Measurements from ENCODE around the gene SPATA19.

SPATA19 gene

GRCh38 chr11:133817449-133817848, 27.9 kb downstream of the SPATA19 start:
- H3K27ac ChIP-seq: no peak overlapping the region
- TF ChIP-seq POLR2AphosphoS5 (IDR thresholded peaks at IDR 0.05; ENCODE audit: borderline replicate concordance, low read depth, low read length): no peak
- no peak for TF ChIP-seq FOXP2 (optimal IDR thresholded peaks at IDR 0.05; ENCODE audit: control extremely low read depth, extremely low read length, insufficient read depth)
- TF ChIP-seq EZH2 (IDR thresholded peaks at IDR 0.05): no peak
- H3K36me3 ChIP-seq (ENCODE audit: insufficient read depth, low read length): no peaks in the 10 kb centered on the region
- H3K9ac ChIP-seq (ENCODE audit: insufficient read length): no peak overlapping the region
- H3K9me3 ChIP-seq (ENCODE audit: low read depth, low read length): no peaks in the 10 kb centered on the region
- DNase-seq (ENCODE audit: low read depth, low spot score): no peak
- H3K4me3 ChIP-seq: no peak overlapping the region

GRCh38 chr11:133816146-133816870, 29.0 kb downstream of the SPATA19 start:
- Histone ChIP-seq H3K9ac (ENCODE audit: insufficient read length) (no peak overlapping the region), H3K4me3 (no peak overlapping the region), H3K36me3 (ENCODE audit: insufficient read depth, low read length) (no peaks in the 10 kb centered on the region), H3K9me3 (ENCODE audit: low read depth, low read length) (no peaks in the 10 kb centered on the region), H3K27ac (no peak overlapping the region)
- no peak for DNase-seq (ENCODE audit: low read depth, low spot score)
- no peak for TF ChIP-seq FOXP2 (optimal IDR thresholded peaks at IDR 0.05; ENCODE audit: control extremely low read depth, extremely low read length, insufficient read depth)
- TF ChIP-seq EZH2 (IDR thresholded peaks at IDR 0.05): no peak
- TF ChIP-seq POLR2AphosphoS5 (IDR thresholded peaks at IDR 0.05; ENCODE audit: borderline replicate concordance, low read depth, low read length): no peak

DNA sequence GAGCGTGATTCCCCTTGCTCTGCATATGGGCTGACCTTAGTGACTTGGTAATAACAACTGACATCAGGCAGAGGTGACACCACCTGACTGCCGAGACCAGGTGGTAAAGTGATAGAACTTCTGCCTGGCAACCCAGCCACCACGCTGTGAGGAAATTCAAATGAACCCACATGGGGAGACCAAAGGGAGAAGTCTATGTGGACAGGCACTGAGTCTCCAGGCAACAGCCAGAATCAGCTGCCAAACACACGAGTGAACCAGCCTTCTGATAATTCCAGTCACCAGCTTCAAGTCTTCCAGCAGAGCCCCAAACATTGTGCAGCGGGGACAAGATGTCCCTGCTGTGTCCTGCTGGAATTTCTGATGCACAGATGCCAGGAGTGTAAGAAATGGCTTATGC, 29.7 kb downstream of the SPATA19 start:
- TF ChIP-seq FOXP2 (optimal IDR thresholded peaks at IDR 0.05; ENCODE audit: control extremely low read depth, extremely low read length, insufficient read depth) (no peak), POLR2AphosphoS5 (IDR thresholded peaks at IDR 0.05; ENCODE audit: borderline replicate concordance, low read depth, low read length) (no peak), EZH2 (IDR thresholded peaks at IDR 0.05) (no peak)

GRCh38 chr11:133814588-133815100, 30.7 kb downstream of the SPATA19 start:
- Histone ChIP-seq H3K9me3 (ENCODE audit: low read depth, low read length) (no peaks in the 10 kb centered on the region), H3K4me3 (no peak overlapping the region), H3K9ac (ENCODE audit: insufficient read length) (no peak overlapping the region), H3K36me3 (ENCODE audit: insufficient read depth, low read length) (no peaks in the 10 kb centered on the region), H3K27ac (no peak overlapping the region)
- DNase-seq (ENCODE audit: low read depth, low spot score): no peak
- no peak for TF ChIP-seq EZH2 (IDR thresholded peaks at IDR 0.05)

More for the DNA sequence above, 29.7 kb downstream of the SPATA19 start:
- Histone ChIP-seq H3K4me3 (no peak overlapping the region), H3K9me3 (ENCODE audit: low read depth, low read length) (no peaks in the 10 kb centered on the region), H3K27ac (no peak overlapping the region), H3K36me3 (ENCODE audit: insufficient read depth, low read length) (no peaks in the 10 kb centered on the region), H3K9ac (ENCODE audit: insufficient read length) (no peak overlapping the region)
- DNase-seq (ENCODE audit: low read depth, low spot score): no peak

- no peak for TF ChIP-seq POLR2AphosphoS5 (IDR thresholded peaks at IDR 0.05; ENCODE audit: borderline replicate concordance, low read depth, low read length)
- no peak for TF ChIP-seq FOXP2 (optimal IDR thresholded peaks at IDR 0.05; ENCODE audit: control extremely low read depth, extremely low read length, insufficient read depth)
- no peak for TF ChIP-seq EZH2 (IDR thresholded peaks at IDR 0.05)
- no peak overlapping the region for H3K4me3 ChIP-seq
- H3K36me3 ChIP-seq (ENCODE audit: insufficient read depth, low read length): no peaks in the 10 kb centered on the region
- no peak overlapping the region for H3K27ac ChIP-seq
- H3K9me3 ChIP-seq (ENCODE audit: low read depth, low read length): no peaks in the 10 kb centered on the region
- no peak overlapping the region for H3K9ac ChIP-seq (ENCODE audit: insufficient read length)
- DNase-seq (ENCODE audit: low read depth, low spot score): no peak
These were observed 33.2 kb downstream of the SPATA19 start for GRCh38 chr11:133811850-133812685.

GRCh38 chr11:133810766-133811165, 34.5 kb downstream of the SPATA19 start:
- TF ChIP-seq FOXP2 (optimal IDR thresholded peaks at IDR 0.05; ENCODE audit: control extremely low read depth, extremely low read length, insufficient read depth) (no peak), POLR2AphosphoS5 (IDR thresholded peaks at IDR 0.05; ENCODE audit: borderline replicate concordance, low read depth, low read length) (no peak), EZH2 (IDR thresholded peaks at IDR 0.05) (no peak)
- no peak overlapping the region for H3K4me3 ChIP-seq
- H3K9ac ChIP-seq (ENCODE audit: insufficient read length): no peak overlapping the region
- H3K9me3 ChIP-seq (ENCODE audit: low read depth, low read length): no peaks in the 10 kb centered on the region
- no peak overlapping the region for H3K27ac ChIP-seq
- DNase-seq (ENCODE audit: low read depth, low spot score): no peak
- H3K36me3 ChIP-seq (ENCODE audit: insufficient read depth, low read length): no peaks in the 10 kb centered on the region

GRCh38 chr11:133809569-133810491, 35.5 kb downstream of the SPATA19 start:
- TF ChIP-seq POLR2AphosphoS5 (IDR thresholded peaks at IDR 0.05; ENCODE audit: borderline replicate concordance, low read depth, low read length): no peak
- TF ChIP-seq FOXP2 (optimal IDR thresholded peaks at IDR 0.05; ENCODE audit: control extremely low read depth, extremely low read length, insufficient read depth): no peak
- no peak for TF ChIP-seq EZH2 (IDR thresholded peaks at IDR 0.05)
- H3K4me3 ChIP-seq: no peak overlapping the region
- no peak overlapping the region for H3K27ac ChIP-seq
- no peaks in the 10 kb centered on the region for H3K9me3 ChIP-seq (ENCODE audit: low read depth, low read length)
- DNase-seq (ENCODE audit: low read depth, low spot score): no peak
- H3K9ac ChIP-seq (ENCODE audit: insufficient read length): no peak overlapping the region
- H3K36me3 ChIP-seq (ENCODE audit: insufficient read depth, low read length): no peaks in the 10 kb centered on the region

Measured in SK-N-MC (cell line).